GM23248 (cell line): ENCODE measurements around the gene MEGF9.

Experiments
- EZH2 ChIP-seq: fragments of 200-600 bp; sonication (generic); IDR thresholded peaks from 2 replicates; pipeline ENCODE4 v1.6.1; 2018; ENCODE audit warnings: antibody characterized with exemption, mild to moderate bottlenecking; ENCODE audit not compliant: insufficient read depth, poor library complexity, severe bottlenecking
- EZH2phosphoT487 ChIP-seq: fragments of 200-600 bp; sonication (generic); IDR thresholded peaks from 2 replicates; pipeline ENCODE4 v1.6.1; 2018; ENCODE audit warnings: antibody characterized with exemption, moderate library complexity, mild to moderate bottlenecking, low read depth; ENCODE audit not compliant: insufficient read depth

DNA sequence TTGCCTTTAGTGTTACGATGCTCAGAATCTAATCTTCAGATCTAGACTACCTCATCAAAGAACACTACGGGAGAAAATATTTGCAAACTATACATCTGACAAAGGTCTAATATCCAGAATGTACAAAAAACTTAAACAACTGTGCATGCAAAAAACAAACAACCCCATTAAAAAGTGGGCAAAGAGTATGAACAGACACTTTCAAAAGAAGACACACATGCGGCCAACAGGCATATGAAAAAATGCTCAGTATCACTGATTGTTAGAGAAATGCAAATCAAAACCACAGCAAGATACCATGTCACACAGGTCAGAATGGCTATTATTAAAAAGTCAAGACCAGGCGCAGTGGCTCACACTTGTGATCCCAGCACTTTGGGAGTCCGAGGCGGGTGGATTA lies 31.0 kb upstream of the MEGF9 start:
- TF ChIP-seq EZH2phosphoT487 (no peak), EZH2 (no peak)
